GM21390 (cell line): ENCODE measurements around the gene RGS11.
A peak's percentile ranks its signal among the peaks of the same experiment; 100 is the strongest.
"Not testable (repeated sequence)": the region's sequence is repeated elsewhere in the genome, so short reads cannot be mapped to it uniquely, and the experiment has no call there.

Experiments
- ATAC-seq: cut with Tn5 transposase; IDR thresholded peaks from one replicate; pipeline ENCODE4 v1.9.1; 2021; ENCODE audit not compliant: unreplicated experiment

Gene RGS11

DNA sequence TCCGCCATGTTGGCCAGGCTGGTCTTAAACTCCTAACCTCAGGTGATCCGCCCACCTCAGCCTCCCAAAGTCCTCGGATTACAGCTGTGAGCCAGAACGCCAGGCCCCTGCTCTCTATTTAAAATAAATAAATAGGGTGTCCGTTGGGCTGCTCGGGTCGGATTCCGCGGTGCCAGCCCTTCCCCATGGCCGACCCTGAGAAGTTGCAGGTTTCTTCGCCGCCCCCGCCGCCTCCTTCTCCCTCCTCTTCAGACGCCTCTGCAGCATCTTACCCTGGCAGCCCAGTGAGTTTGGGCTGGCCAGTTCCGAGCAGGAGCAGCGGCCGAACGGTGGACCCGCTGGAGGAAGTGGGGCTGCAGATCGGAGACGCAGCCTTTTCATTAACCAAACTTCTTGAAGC, 44.8 kb downstream of the RGS11 start:
- ATAC-seq = no peak

DNA sequence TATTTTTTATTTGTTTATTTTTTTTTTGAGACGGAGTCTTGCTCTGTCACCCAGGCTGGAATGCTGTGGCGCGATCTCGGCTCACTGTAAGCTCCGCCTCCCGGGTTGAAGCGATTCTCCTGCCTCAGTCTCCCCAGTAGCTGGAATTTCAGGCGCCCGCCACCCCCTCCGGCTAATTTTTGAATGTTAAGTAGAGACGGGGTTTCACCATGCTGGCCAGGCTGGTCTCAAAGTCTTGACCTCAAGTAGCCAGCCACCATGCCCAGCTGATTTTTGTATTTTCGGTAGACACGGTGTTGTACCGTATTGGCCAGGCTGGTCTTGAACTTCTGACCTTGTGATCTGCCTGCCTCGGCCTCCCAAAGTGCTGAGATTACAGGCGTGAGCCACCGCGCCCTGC, 45.4 kb downstream of the RGS11 start:
- ATAC-seq = not testable (repeated sequence)

DNA sequence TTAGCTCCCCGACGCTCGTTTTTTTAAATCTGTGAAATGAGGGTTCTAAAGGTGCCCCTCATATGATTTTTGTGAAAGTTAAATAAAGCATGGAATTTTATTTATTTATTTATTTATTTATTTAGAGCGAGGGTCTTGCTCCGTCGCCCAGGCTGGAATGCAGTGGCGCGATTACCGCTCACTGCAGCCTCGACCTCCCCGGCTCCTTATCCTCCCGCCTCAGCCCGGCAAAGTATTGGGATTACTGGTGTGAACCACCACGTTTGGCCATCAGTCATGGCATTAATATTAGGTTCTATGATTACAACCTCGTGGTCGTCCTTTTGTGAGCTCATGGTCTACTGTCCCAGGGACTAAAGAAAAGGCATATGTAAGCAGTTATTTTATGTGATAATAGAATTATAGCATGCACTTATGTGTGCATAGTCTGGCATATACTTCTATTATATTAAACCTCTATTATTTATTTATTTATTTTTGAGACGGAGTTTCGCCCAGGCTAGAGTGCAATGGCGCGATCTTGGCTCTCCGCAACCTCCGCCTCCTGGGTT, 45.9 kb downstream of the RGS11 start:
- no peak for ATAC-seq

DNA sequence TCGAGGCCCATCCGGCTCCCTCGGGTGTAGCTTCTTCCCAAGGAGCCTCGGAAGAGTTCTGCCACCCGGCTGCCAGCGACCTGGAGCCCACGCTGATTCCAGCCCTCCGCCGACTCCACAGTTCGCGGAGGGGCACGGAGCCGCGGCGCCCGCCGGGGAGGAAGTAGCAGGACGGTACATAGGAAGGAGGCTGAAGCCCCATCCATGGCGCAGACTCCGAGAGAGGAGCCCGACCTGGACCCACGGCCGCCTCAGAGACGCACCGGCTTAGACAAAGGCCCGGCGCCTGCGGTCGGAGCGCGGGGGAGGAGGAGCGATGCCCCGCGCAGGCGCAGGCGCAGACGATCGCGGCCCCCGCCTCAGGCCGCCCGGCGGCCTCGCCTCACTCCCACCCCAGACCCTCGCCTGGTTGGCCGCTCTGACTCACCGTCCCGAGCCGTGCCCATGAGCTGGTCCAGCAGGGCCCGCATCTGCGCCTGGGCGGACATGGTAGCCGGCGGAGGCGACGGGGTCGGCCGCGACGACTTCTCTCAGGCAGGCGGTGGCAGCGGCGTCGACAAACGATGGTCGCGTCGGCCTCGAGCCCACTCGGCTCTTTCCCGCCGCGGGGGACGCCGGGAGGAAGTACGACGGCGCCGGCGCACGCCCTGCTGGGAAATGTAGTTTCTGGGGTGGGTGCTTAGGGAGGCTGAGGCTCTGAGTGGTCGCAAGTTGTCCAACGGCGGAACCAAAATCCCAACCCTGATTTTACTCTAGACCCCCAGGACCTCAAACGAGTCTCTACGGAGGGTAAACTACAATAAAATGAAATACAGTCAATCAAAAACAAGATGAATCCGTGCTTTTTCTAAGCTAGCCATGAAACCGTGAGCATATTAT, 46.7 kb downstream of the RGS11 start, which contains the start of gene LUC7L:
Gene LUC7L, minus strand, starts transcription at position 598 of the 879 bp plus-strand sequence. Its CDS starts 110 bp downstream, at position 488.
- peak; percentile 83 for ATAC-seq

DNA sequence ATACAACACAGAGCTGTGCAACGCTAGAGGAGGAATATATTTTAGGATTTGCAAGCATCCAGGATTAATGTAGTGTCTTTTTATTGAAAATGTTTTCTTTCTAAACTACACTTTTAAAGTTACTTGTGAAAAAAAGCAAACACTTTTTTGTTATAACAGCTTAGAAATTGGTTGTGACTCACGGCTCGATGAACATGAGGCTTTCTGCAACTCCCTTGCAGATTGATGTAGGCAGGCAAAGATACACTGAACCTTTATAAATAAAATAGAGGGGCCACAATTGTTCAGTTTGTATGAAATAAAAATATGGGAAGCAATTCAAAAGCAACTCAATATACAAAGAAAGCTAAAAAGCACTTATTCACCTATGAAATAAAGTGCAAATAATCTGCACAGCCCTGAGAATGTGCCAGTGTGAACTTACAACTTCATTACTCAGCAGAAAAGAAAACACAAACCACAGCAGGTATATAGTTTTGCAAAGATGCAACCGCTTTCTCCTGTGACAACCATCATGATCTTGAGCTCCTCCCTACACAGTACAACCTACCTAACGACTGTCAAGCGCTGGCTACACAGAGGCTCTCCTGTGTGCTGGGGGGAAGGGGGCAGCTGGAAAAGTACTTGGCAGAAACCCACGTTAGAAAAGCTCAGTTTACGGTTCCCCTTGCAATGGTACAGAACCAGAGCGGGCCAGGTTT, 47.4 kb downstream of the RGS11 start:
- no peak for ATAC-seq

DNA sequence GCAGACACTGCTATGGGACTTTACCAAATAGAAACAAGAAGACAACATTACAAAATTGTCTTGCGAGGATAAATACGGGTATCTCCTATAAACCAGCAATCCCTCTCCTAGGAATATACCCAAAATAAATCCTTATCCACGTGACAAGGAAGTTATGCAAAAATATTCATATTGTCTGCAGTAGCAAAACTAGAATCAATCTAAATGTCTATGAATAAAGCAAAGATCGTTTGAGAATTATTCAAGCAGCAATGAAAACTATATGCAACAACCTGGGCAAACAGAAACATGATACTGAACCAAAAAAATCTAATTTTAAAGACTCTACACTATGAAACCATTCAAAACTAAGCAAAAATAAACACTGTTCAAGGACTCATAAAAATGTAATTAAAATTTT, 55.7 kb downstream of the RGS11 start:
- no peak for ATAC-seq
